HCT116 (cell line): ENCODE measurements around the gene CPEB1. TPM values are rescaled to one million over a fixed set of nuclear protein-coding genes. Genes with fewer than 3 reads are reported as not detected.

Source experiments
- ATAC-seq: fragments of 200-7000 bp; cut with Tn5 transposase; 2 replicates; pipeline ENCODE4 v1.9.1; 2020; ENCODE audit warnings: mild to moderate bottlenecking, moderate library complexity
- BruUV-seq: library from RNA; stranded (reverse); fragments of 400-500 nt; replicated peaks from 2 replicates; lab custom pipeline; 2021; lab: Mats Ljungman, UMichigan
- CTCF ChIA-PET: fragments of 300-600 bp; sonication (Branson Sonifier 250); formaldehyde crosslinking; loops from one replicate; lab custom pipeline; 2021; ENCODE audit warnings: antibody characterized with exemption; lab: Charles Lee
- POLR2A ChIA-PET: fragments of 300-600, 350-600 bp; sonication (Branson Sonifier 250); formaldehyde crosslinking; loops from one replicate; lab custom pipeline; 2021; ENCODE audit warnings: antibody characterized with exemption; lab: Charles Lee
- RAD21 ChIA-PET, 2 experiments: fragments of 300-600 bp; sonication (Branson Sonifier 250); formaldehyde crosslinking; loops; one replicate each; lab custom pipeline; 2023; ENCODE audit warnings: low total read pairs in 2 of 2; ENCODE audit not compliant: uncharacterized antibody in 2 of 2, unreplicated experiment in 2 of 2, low non-redundant PET in 1 of 2; lab: Charles Lee
- DNase-seq: peaks from one replicate; pipeline ENCODE4 v3.0.0-alpha.2; 2010; ENCODE audit warnings: low read depth, low spot score
- H2AFZ ChIP-seq: fragments of 200-600 bp; shearing (Covaris generic), sonication (generic); 2 replicates; pipeline ENCODE4 v1.6.1; 2017; ENCODE audit warnings: low read depth, mixed run types, mixed read lengths, antibody characterized with exemption, low read length; ENCODE audit not compliant: poor library complexity, severe bottlenecking
- H3K27ac ChIP-seq: 2 replicates; pipeline ENCODE4 v1.5.1; 2012; ENCODE audit warnings: low read depth, low read length
- H3K27me3 ChIP-seq: fragments of 200-600 bp; sonication (generic); 2 replicates; pipeline ENCODE4 v1.6.1; 2016; ENCODE audit warnings: mixed run types, low read length, mixed read lengths; ENCODE audit not compliant: insufficient read depth
- H3K36me3 ChIP-seq, 2 experiments: fragments of 200-500 bp in 1 of 2; fragments of 200-600 bp in 1 of 2; sonication (Bioruptor generic) in 1 of 2; sonication (generic) in 1 of 2; 2 replicates each; pipeline versions ENCODE4 v1.5.1 to v1.6.1; 2014 to 2016; ENCODE audit warnings: low read length in 2 of 2, inconsistent platforms in 1 of 2, mixed read lengths in 1 of 2, mixed run types in 1 of 2; ENCODE audit not compliant: insufficient read depth in 2 of 2, control insufficient read depth in 1 of 2
- H3K4me1 ChIP-seq, 2 experiments: fragments of 200-600 bp in 1 of 2; sonication (generic) in 1 of 2; 2 replicates each; pipeline versions ENCODE4 v1.5.1 to v1.6.1; 2012 to 2017; ENCODE audit warnings: low read length in 2 of 2, inconsistent platforms in 1 of 2, mild to moderate bottlenecking in 1 of 2, mixed read lengths in 1 of 2, mixed run types in 1 of 2, moderate library complexity in 1 of 2; ENCODE audit not compliant: insufficient read depth in 2 of 2, control insufficient read depth in 1 of 2
- H3K4me2 ChIP-seq: fragments of 200-600 bp; sonication (generic); 2 replicates; pipeline ENCODE4 v1.6.1; 2017; ENCODE audit warnings: mixed run types, low read length, mixed read lengths
- H3K4me3 ChIP-seq, 2 experiments: fragments of 200-600 bp in 1 of 2; sonication (generic) in 1 of 2; replicated peaks in 1 of 2; 2 replicates each; pipeline ENCODE4 v1.5.1; 2011 to 2016; ENCODE audit warnings: low read length in 2 of 2, control low read depth in 1 of 2, low read depth in 1 of 2, mild to moderate bottlenecking in 1 of 2, mixed read lengths in 1 of 2, mixed run types in 1 of 2
- H3K79me2 ChIP-seq: fragments of 200-600 bp; sonication (generic); 2 replicates; pipeline ENCODE4 v1.6.1; 2017; ENCODE audit warnings: mild to moderate bottlenecking, mixed run types, low read length, moderate library complexity, mixed read lengths; ENCODE audit not compliant: insufficient read depth
- H3K9ac ChIP-seq: fragments of 200-600 bp; sonication (generic); 2 replicates; pipeline ENCODE4 v1.6.1; 2016; ENCODE audit warnings: low read length, mixed read lengths
- H3K9me2 ChIP-seq: fragments of 200-600 bp; sonication (generic), shearing (Covaris generic); 2 replicates; pipeline ENCODE4 v1.6.1; 2017; ENCODE audit warnings: mixed run types, mild to moderate bottlenecking, moderate library complexity; ENCODE audit not compliant: insufficient read depth
- H3K9me3 ChIP-seq, 2 experiments: fragments of 200-500 bp in 1 of 2; fragments of 200-600 bp in 1 of 2; sonication (Bioruptor generic) in 1 of 2; sonication (generic) in 1 of 2; 2 replicates each; pipeline ENCODE4 v1.6.1; 2014 to 2017; ENCODE audit warnings: low read length in 2 of 2, mixed read lengths in 2 of 2, inconsistent platforms in 1 of 2, low read depth in 1 of 2, mild to moderate bottlenecking in 1 of 2, mixed run types in 1 of 2, moderate library complexity in 1 of 2; ENCODE audit not compliant: control insufficient read depth in 1 of 2, insufficient read depth in 1 of 2
- H4K20me1 ChIP-seq: fragments of 200-600 bp; sonication (generic), shearing (Covaris generic); 2 replicates; pipeline ENCODE4 v1.6.1; 2017; ENCODE audit warnings: mixed run types, mild to moderate bottlenecking, moderate library complexity; ENCODE audit not compliant: insufficient read depth
- ATF3 ChIP-seq: IDR thresholded peaks from 2 replicates; pipeline ENCODE4 v1.6.1; 2012
- CTCF ChIP-seq, 3 experiments: fragments of 200-600 bp in 1 of 3; sonication (generic) in 1 of 3; IDR thresholded peaks in 2 of 3; conservative IDR thresholded peaks in 1 of 3; 2 replicates each; pipeline ENCODE4 v1.5.1; 2012 to 2017; ENCODE audit warnings: low read depth in 2 of 3, low read length in 2 of 3, antibody characterized with exemption in 1 of 3, borderline replicate concordance in 1 of 3, control low read depth in 1 of 3, mild to moderate bottlenecking in 1 of 3, mixed read lengths in 1 of 3, mixed run types in 1 of 3, moderate library complexity in 1 of 3; ENCODE audit not compliant: insufficient read depth in 1 of 3
- EGR1 ChIP-seq: IDR thresholded peaks from 2 replicates; pipeline ENCODE4 v1.6.1; 2012; ENCODE audit warnings: low read depth
- EZH2phosphoT487 ChIP-seq: fragments of 200-600 bp; IDR thresholded peaks from 2 replicates; pipeline ENCODE4 v1.6.1; 2018; ENCODE audit warnings: antibody characterized with exemption, borderline replicate concordance
- FOSL1 ChIP-seq: IDR thresholded peaks from 2 replicates; pipeline ENCODE4 v1.6.1; 2012; ENCODE audit warnings: low read depth
- JUND ChIP-seq: IDR thresholded peaks from 2 replicates; pipeline ENCODE4 v1.6.1; 2012
- MAX ChIP-seq: IDR thresholded peaks from 2 replicates; pipeline ENCODE4 v1.6.1; 2012
- POLR2AphosphoS5 ChIP-seq: IDR thresholded peaks from 2 replicates; pipeline ENCODE4 v1.6.1; 2011; ENCODE audit warnings: mild to moderate bottlenecking, low read depth, low read length, moderate library complexity
- RAD21 ChIP-seq: IDR thresholded peaks from 2 replicates; pipeline ENCODE4 v1.6.1; 2012; ENCODE audit warnings: low read depth, mild to moderate bottlenecking
- REST ChIP-seq: IDR thresholded peaks from 2 replicates; pipeline ENCODE4 v1.6.1; 2012; ENCODE audit warnings: low read depth
- SP1 ChIP-seq: IDR thresholded peaks from 2 replicates; pipeline ENCODE4 v1.6.1; 2012; ENCODE audit warnings: low read depth
- SRF ChIP-seq: IDR thresholded peaks from 2 replicates; pipeline ENCODE4 v1.6.1; 2012; ENCODE audit warnings: low read depth
- TCF7L2 ChIP-seq: IDR thresholded peaks from 2 replicates; pipeline ENCODE4 v1.7.0; 2011; ENCODE audit warnings: borderline replicate concordance, inconsistent platforms; ENCODE audit not compliant: insufficient read depth, insufficient read length; ENCODE audit errors: extremely low read depth
- YY1 ChIP-seq: IDR thresholded peaks from 2 replicates; pipeline ENCODE4 v1.6.1; 2011; ENCODE audit warnings: low read length, low read depth, moderate library complexity, mild to moderate bottlenecking; ENCODE audit not compliant: insufficient replicate concordance; ENCODE audit errors: extremely low read depth
- ZBTB33 ChIP-seq: IDR thresholded peaks from 2 replicates; pipeline ENCODE4 v1.6.1; 2011; ENCODE audit warnings: mild to moderate bottlenecking, low read length, moderate library complexity; ENCODE audit not compliant: insufficient replicate concordance; ENCODE audit errors: extremely low read depth
- ZFX ChIP-seq: fragments of 450-650 bp; IDR thresholded peaks from 2 replicates; pipeline ENCODE4 v1.6.1; 2017
- ZNF274 ChIP-seq: fragments of 200-500 bp; sonication (Bioruptor generic); IDR thresholded peaks from 2 replicates; pipeline ENCODE4 v1.6.1; 2014; ENCODE audit warnings: mild to moderate bottlenecking, low read depth, low read length, inconsistent platforms
- intact Hi-C: fragments of 100-400 bp; cut with micrococcal nuclease; formaldehyde crosslinking; loops from 2 replicates; pipeline ENCODE4 v1.10.0; 2022
- total RNA-seq: library from RNA; stranded (reverse); gene quantifications from one replicate; pipeline ENCODE4 v1.2.1, GENCODE V29; 2021; ENCODE audit not compliant: unreplicated experiment

CPEB1 gene
- total RNA-seq, 1 experiment from 2014 or later, result not detected

GRCh38 chr15:82677720-82678323 lies 30.7 kb upstream of the CPEB1 start:
- BruUV-seq, result no TSS peak
- POLR2A ChIA-PET, result no interaction called here
- intact Hi-C loops, result no loop called here

More at GRCh38 chr15:82677720-82678323, 30.7 kb upstream of the CPEB1 start:
- Histone ChIP-seq H3K4me3 (no peak overlapping the region), H3K9me3 (no peaks in the 10 kb centered on the region), H3K9me2 (no peaks in the 10 kb centered on the region), H3K4me1 (no peaks in the 10 kb centered on the region), H3K9ac (no peak overlapping the region), H3K79me2 (no peaks in the 10 kb centered on the region)
- CTCF ChIA-PET, result no interaction called here
- ATAC-seq, result no peak
- RAD21 ChIA-PET, result no interaction called here
- TF ChIP-seq YY1, result no peak
- no peak for TF ChIP-seq FOSL1
- TF ChIP-seq ZNF274, result no peak
- TF ChIP-seq EGR1, result no peak
- no peak for TF ChIP-seq JUND
- TF ChIP-seq RAD21, result no peak
- no peak for TF ChIP-seq SRF
- TF ChIP-seq POLR2AphosphoS5, result no peak
- no peak for TF ChIP-seq MAX
- no peak for TF ChIP-seq TCF7L2
- TF ChIP-seq CTCF (IDR thresholded peaks at IDR 0.05 in 2 of 3, conservative IDR thresholded peaks at IDR 0.05 in 1 of 3; ENCODE audit: borderline replicate concordance in 1 of 3, insufficient read depth in 1 of 3, low read depth in 2 of 3, low read length in 2 of 3), result no peak
- no peak for TF ChIP-seq ZFX
- TF ChIP-seq SP1, result no peak
- no peak for TF ChIP-seq ATF3
- TF ChIP-seq EZH2phosphoT487, result no peak
- no peak for TF ChIP-seq REST
- no peak for TF ChIP-seq ZBTB33
- TF ChIP-seq, all 23 proteins: peak for 0
- DNase-seq, result no peak
- Histone ChIP-seq H3K4me2 (no peak overlapping the region), H3K27me3 (peaks cover 7% of the 10 kb centered on the region; the same call in 1 of the 2 replicates), H3K27ac (no peak overlapping the region), H2AFZ (no peak overlapping the region), H4K20me1 (no peaks in the 10 kb centered on the region), H3K36me3 (no peaks in the 10 kb centered on the region)
